Activated naive CD4-positive, alpha-beta T cell treated with anti-CD3 and anti-CD28 coated beads for 36 hours (primary cell): Measurements from ENCODE around the gene DYSF. TPM values are rescaled to one million over a fixed set of nuclear protein-coding genes. Genes with fewer than 3 reads are reported as not detected.

Source experiments
- CTCF ChIA-PET: fragments of 350-600 bp; sonication (Branson Sonifier 250); formaldehyde crosslinking; loops from one replicate; lab custom pipeline; 2021; ENCODE audit warnings: antibody characterized with exemption; lab: Charles Lee
- DNase-seq: peaks from one replicate; pipeline ENCODE4 v3.0.0-alpha.2; 2020
- H3K27ac Mint-ChIP-seq: one replicate; pipeline ENCODE4 v1.8.0; 2021; ENCODE audit warnings: mild to moderate bottlenecking, mixed read lengths
- H3K27me3 Mint-ChIP-seq: one replicate; pipeline ENCODE4 v1.8.0; 2021; ENCODE audit warnings: low read depth, mixed read lengths
- H3K36me3 Mint-ChIP-seq: one replicate; pipeline ENCODE4 v1.8.0; 2021; ENCODE audit warnings: low read depth, mixed read lengths
- H3K4me1 Mint-ChIP-seq: one replicate; pipeline ENCODE4 v1.8.0; 2021; ENCODE audit warnings: low read depth, mixed read lengths
- H3K4me3 Mint-ChIP-seq: one replicate; pipeline ENCODE4 v1.8.0; 2021; ENCODE audit warnings: mild to moderate bottlenecking, moderate library complexity, mixed read lengths
- H3K9me3 Mint-ChIP-seq: one replicate; pipeline ENCODE4 v1.8.0; 2021; ENCODE audit warnings: mixed read lengths
- intact Hi-C: fragments of 100-400 bp; cut with micrococcal nuclease; formaldehyde crosslinking; loops from one replicate; pipeline ENCODE4 v1.15.1; 2023
- total RNA-seq, 2 experiments: library from RNA; stranded (reverse); gene quantifications; one replicate each; pipeline ENCODE4 v1.2.3, GENCODE V29; 2021

DYSF gene
- total RNA-seq, 2 experiments from 2014 or later: 0.05 to 0.07 TPM

GRCh38 chr2:71496156-71496770 is 42.9 kb downstream of the DYSF start:
- H3K36me3 Mint-ChIP-seq: no peaks in the 10 kb centered on the region
- H3K4me1 Mint-ChIP-seq: no peaks in the 10 kb centered on the region
- H3K9me3 Mint-ChIP-seq: no peaks in the 10 kb centered on the region
- intact Hi-C loops: no loop called here
- peaks cover 9% of the 10 kb centered on the region for H3K27me3 Mint-ChIP-seq
- CTCF ChIA-PET: interaction anchor here (1.5 kb wide), 1 partner anchor 197 kb away, joined by 4 read pairs; no protein-coding TSS in a partner anchor
- H3K27ac Mint-ChIP-seq: no peak overlapping the region
- DNase-seq: no peak
- H3K4me3 Mint-ChIP-seq: no peak overlapping the region

GRCh38 chr2:71498261-71498701 is 44.9 kb downstream of the DYSF start:
- Mint-ChIP-seq H3K4me1 (no peaks in the 10 kb centered on the region), H3K27me3 (peaks cover 6% of the 10 kb centered on the region), H3K9me3 (no peaks in the 10 kb centered on the region), H3K27ac (no peak overlapping the region), H3K4me3 (no peak overlapping the region), H3K36me3 (no peaks in the 10 kb centered on the region)
- DNase-seq: no peak
- intact Hi-C loops: no loop called here
- CTCF ChIA-PET: no interaction called here

GRCh38 chr2:71499691-71500090 is 46.3 kb downstream of the DYSF start:
- Mint-ChIP-seq H3K9me3 (no peaks in the 10 kb centered on the region), H3K36me3 (no peaks in the 10 kb centered on the region), H3K27ac (no peak overlapping the region), H3K4me3 (no peak overlapping the region), H3K27me3 (no peaks in the 10 kb centered on the region), H3K4me1 (no peaks in the 10 kb centered on the region)
- no peak for DNase-seq
- CTCF ChIA-PET: no interaction called here
- intact Hi-C loops: no loop called here

GRCh38 chr2:71500426-71501079 is 47.2 kb downstream of the DYSF start:
- DNase-seq: no peak
- Mint-ChIP-seq H3K27ac (no peak overlapping the region), H3K9me3 (no peaks in the 10 kb centered on the region), H3K4me3 (no peak overlapping the region), H3K36me3 (no peaks in the 10 kb centered on the region), H3K4me1 (no peaks in the 10 kb centered on the region), H3K27me3 (no peaks in the 10 kb centered on the region)
- intact Hi-C loops: no loop called here
- CTCF ChIA-PET: no interaction called here

GRCh38 chr2:71502941-71503738 is 49.8 kb downstream of the DYSF start:
- Mint-ChIP-seq H3K36me3 (no peaks in the 10 kb centered on the region), H3K27ac (no peak overlapping the region), H3K9me3 (no peaks in the 10 kb centered on the region), H3K27me3 (no peaks in the 10 kb centered on the region), H3K4me3 (no peak overlapping the region), H3K4me1 (no peaks in the 10 kb centered on the region)
- no peak for DNase-seq
- intact Hi-C loops: no loop called here
- CTCF ChIA-PET: no interaction called here

GRCh38 chr2:71503837-71504236 is 50.5 kb downstream of the DYSF start:
- intact Hi-C loops: no loop called here

GRCh38 chr2:71504611-71505010 is 51.2 kb downstream of the DYSF start:
- Mint-ChIP-seq H3K27me3 (no peaks in the 10 kb centered on the region), H3K4me3 (no peak overlapping the region), H3K9me3 (no peaks in the 10 kb centered on the region), H3K4me1 (no peaks in the 10 kb centered on the region), H3K36me3 (no peaks in the 10 kb centered on the region), H3K27ac (no peak overlapping the region)
- no peak for DNase-seq
- intact Hi-C loops: no loop called here
- CTCF ChIA-PET: no interaction called here

More at GRCh38 chr2:71503837-71504236, 50.5 kb downstream of the DYSF start:
- Mint-ChIP-seq H3K36me3 (no peaks in the 10 kb centered on the region), H3K27ac (no peak overlapping the region), H3K4me3 (no peak overlapping the region), H3K4me1 (no peaks in the 10 kb centered on the region), H3K27me3 (no peaks in the 10 kb centered on the region), H3K9me3 (no peaks in the 10 kb centered on the region)
- CTCF ChIA-PET: interaction anchor here (0.6 kb wide), 1 partner anchor 15 kb away, joined by 4 read pairs; no protein-coding TSS in a partner anchor
- no peak for DNase-seq

GRCh38 chr2:71505086-71505769 is 51.9 kb downstream of the DYSF start:
- Mint-ChIP-seq H3K36me3 (no peaks in the 10 kb centered on the region), H3K27me3 (peaks cover 3% of the 10 kb centered on the region), H3K27ac (no peak overlapping the region), H3K4me3 (no peak overlapping the region), H3K9me3 (no peaks in the 10 kb centered on the region), H3K4me1 (no peaks in the 10 kb centered on the region)
- intact Hi-C loops: no loop called here
- DNase-seq: no peak
- CTCF ChIA-PET: no interaction called here

- intact Hi-C loops: no loop called here
- H3K4me3 Mint-ChIP-seq: no peak overlapping the region
These were observed 52.4 kb downstream of the DYSF start for GRCh38 chr2:71505770-71506140.

GRCh38 chr2:71506222-71507153 is 53.1 kb downstream of the DYSF start:
- peaks cover 3% of the 10 kb centered on the region for H3K27me3 Mint-ChIP-seq
- intact Hi-C loops: no loop called here
- DNase-seq: no peak
- H3K9me3 Mint-ChIP-seq: no peaks in the 10 kb centered on the region
- H3K27ac Mint-ChIP-seq: no peak overlapping the region
- no peak overlapping the region for H3K4me3 Mint-ChIP-seq
- CTCF ChIA-PET: interaction anchor here (5.3 to 7.8 kb wide), 2 partner anchors 46 to 207 kb away, joined by 70 to 77 read pairs; no protein-coding TSS in a partner anchor
- no peaks in the 10 kb centered on the region for H3K4me1 Mint-ChIP-seq
- no peaks in the 10 kb centered on the region for H3K36me3 Mint-ChIP-seq

More at GRCh38 chr2:71505770-71506140, 52.4 kb downstream of the DYSF start:
- DNase-seq: no peak
- CTCF ChIA-PET: interaction anchor here (7.8 kb wide), 1 partner anchor 45 kb away, joined by 70 read pairs; no protein-coding TSS in a partner anchor
- H3K36me3 Mint-ChIP-seq: no peaks in the 10 kb centered on the region
- no peaks in the 10 kb centered on the region for H3K4me1 Mint-ChIP-seq
- no peak overlapping the region for H3K27ac Mint-ChIP-seq
- H3K9me3 Mint-ChIP-seq: no peaks in the 10 kb centered on the region
- H3K27me3 Mint-ChIP-seq: peaks cover 3% of the 10 kb centered on the region

GRCh38 chr2:71507476-71507875 is 54.1 kb downstream of the DYSF start:
- peaks cover 3% of the 10 kb centered on the region for H3K27me3 Mint-ChIP-seq
- H3K9me3 Mint-ChIP-seq: no peaks in the 10 kb centered on the region
- H3K36me3 Mint-ChIP-seq: no peaks in the 10 kb centered on the region
- H3K4me1 Mint-ChIP-seq: no peaks in the 10 kb centered on the region
- intact Hi-C loops: no loop called here
- no peak for DNase-seq
- CTCF ChIA-PET: interaction anchor here (5.3 to 7.8 kb wide), 2 partner anchors 47 to 208 kb away, joined by 70 to 77 read pairs; no protein-coding TSS in a partner anchor
- H3K4me3 Mint-ChIP-seq: no peak overlapping the region
- H3K27ac Mint-ChIP-seq: no peak overlapping the region
